ENCODE data around the gene IRF4.

DNA sequence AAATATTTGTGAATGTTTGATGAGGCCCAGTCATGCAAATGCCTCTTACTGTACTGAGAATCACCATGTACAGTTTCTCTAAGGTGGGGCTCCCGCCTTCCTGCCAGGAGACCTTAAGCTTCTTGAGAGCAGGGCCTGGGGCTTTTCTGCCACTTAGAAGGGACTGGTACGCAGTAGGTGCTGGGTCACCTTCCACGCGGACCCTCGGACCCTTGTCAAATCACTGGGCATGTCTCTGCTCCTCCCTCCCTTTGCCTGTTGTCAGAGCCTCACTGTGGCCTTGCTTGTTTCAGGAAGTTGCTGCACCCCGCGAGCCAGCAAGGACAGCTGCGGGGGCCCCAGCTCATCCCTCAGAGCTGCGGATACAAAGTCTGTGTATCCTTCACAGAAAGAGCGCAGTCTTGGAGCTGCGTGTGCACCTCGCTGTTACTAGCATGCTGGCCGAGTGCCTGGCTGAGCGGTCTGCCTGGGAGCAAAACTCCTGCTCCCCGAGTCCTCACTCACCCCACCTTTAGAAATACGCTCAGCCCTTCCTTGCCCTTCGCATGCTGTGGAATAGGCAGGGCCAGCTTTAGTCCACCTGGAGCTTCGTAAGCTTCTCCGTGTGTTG is 30.7 kb upstream of the IRF4 start:
- TF ChIP-seq, protein P1, sequence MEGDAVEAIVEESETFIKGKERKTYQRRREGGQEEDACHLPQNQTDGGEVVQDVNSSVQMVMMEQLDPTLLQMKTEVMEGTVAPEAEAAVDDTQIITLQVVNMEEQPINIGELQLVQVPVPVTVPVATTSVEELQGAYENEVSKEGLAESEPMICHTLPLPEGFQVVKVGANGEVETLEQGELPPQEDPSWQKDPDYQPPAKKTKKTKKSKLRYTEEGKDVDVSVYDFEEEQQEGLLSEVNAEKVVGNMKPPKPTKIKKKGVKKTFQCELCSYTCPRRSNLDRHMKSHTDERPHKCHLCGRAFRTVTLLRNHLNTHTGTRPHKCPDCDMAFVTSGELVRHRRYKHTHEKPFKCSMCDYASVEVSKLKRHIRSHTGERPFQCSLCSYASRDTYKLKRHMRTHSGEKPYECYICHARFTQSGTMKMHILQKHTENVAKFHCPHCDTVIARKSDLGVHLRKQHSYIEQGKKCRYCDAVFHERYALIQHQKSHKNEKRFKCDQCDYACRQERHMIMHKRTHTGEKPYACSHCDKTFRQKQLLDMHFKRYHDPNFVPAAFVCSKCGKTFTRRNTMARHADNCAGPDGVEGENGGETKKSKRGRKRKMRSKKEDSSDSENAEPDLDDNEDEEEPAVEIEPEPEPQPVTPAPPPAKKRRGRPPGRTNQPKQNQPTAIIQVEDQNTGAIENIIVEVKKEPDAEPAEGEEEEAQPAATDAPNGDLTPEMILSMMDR (IDR thresholded peaks at IDR 0.05) = no peak
- TF ChIP-seq EZH2 (IDR thresholded peaks at IDR 0.05; ENCODE audit: borderline replicate concordance, insufficient read depth, low read depth, low read length, poor library complexity, severe bottlenecking) = no peak

Measured in B cell (primary cell).